Left lobe of liver (tissue), 1 donor: ENCODE measurements around the gene CDAN1. TPM values are rescaled to one million over a fixed set of nuclear protein-coding genes. Genes with fewer than 3 reads are reported as not detected.

Experiments
- total RNA-seq: library from RNA; stranded (reverse); gene quantifications from one replicate; pipeline ENCODE4 v1.2.1, GENCODE V29; 2021
- donor health status: DM: no; HTN: yes; CAD: no.

CDAN1 gene
- total RNA-seq, 1 donor from 2014 or later: 10.1 TPM

Other genes with a start within 250 kb of the CDAN1 start
- 20.2 TPM for gene ZNF106, start 246.0 kb downstream of the CDAN1 start, total RNA-seq
- 23.4 TPM for gene SNAP23, start 241.5 kb downstream of the CDAN1 start, total RNA-seq
- 8.4 TPM for gene LRRC57, start 188.3 kb downstream of the CDAN1 start, total RNA-seq
- gene HAUS2, start 188.3 kb downstream of the CDAN1 start, total RNA-seq: 4.8 TPM
- 0.91 TPM for gene STARD9, start 161.5 kb downstream of the CDAN1 start, total RNA-seq
- 6.6 TPM for gene TTBK2, start 183.7 kb upstream of the CDAN1 start, total RNA-seq